ENCODE results near the gene NADK. TPM values are rescaled to one million over a fixed set of nuclear protein-coding genes. Genes with fewer than 3 reads are reported as not detected.

NADK gene
- total RNA-seq, 1 experiment from 2014 or later, result 99.6 TPM

DNA sequence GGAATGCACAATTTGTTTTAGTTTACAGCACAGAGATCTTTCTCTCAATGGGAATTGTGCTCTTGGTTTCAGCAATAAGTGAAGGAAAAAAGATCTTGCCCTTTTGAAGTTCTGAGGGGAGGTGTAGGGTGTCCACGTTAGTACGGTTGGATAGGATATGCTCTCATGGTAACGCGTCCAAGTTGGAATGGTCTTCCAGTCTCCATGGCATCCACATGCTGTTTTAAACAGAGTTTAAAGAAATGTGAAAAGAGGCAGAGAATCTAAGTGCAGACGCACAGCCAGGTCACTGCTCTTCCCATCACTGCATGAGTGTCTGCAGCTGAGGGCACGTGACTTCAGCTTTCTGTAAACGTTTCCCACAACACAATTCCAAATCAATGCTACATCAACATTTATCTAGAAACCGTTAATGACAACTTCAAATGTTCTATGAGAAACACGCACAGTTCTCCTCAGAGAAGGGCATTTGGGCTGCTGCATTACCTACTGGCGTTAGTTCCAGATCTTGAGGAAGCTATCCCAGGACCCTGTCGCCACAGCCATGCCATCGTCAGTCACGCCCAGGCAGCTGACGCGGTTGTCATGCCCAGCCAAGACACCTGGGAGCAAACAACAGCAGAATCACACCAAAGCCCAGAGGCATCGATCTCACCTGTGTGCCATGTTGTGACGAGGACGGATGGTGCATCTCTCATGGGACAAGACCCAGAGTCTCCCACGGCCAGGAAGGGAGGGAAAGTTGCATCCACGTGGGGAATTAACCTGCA lies 8.8 kb upstream of the NADK start:
- no peak for DNase-seq (ENCODE audit: low spot score)

DNA sequence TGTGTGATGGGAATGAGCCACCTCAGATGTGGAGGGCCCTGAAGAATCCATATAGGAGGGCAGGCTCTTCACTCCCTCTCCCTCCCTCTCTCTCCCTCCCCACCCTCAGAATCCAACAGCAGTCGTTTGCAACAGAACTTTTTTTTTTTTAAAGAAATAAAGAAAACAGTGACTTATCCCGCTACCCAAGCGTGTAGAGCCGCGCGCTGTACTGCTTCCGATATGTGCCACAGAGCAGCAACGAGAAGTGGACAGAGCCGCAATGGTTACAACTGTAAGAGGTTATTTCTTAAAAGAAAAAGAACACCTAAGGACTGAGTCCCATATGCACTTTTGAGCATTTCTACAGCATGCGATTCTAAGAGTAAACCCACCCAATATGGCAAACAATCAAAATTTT lies 7.4 kb upstream of the NADK start:
- DNase-seq (ENCODE audit: low spot score), result no peak

DNA sequence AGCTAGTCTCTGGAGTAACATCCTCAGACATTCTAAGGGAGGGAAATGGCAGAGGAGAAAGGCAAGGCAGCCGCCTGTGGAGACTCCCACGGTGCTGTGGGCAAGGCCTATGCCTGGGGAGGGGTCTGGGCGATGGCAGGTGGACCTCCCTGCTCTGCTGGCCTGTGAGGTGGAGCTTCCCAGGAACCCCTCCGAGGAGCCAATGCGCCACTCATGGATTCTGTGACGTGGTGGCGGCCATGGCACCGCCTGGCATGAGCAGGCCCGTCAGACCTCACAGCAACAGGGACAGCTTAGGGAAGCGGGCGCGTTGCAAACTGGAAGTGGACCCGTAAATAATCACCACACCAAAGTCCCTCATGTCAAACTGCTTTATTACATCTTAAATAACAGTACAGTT lies 6.7 kb upstream of the NADK start:
- DNase-seq (ENCODE audit: low spot score), result no peak

DNA sequence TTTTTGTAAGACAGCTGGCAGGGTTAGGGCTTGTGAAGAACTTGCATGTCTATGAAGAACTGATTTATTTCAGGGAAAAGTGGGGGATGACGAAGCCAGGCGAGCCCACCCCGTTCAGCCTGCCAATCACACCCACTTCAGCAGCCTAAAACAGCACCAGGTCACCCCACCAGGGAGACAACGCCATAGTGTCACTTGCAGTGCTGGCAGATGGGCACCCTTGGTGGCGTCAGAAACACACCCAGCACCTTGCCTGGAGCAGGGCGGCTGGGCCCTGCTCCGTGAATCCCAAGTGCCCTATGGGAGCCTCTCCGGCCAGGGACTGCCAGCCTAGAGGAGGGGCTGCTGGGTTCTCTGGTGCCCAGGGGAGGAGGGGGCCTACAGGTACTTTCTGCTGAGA lies 5.0 kb upstream of the NADK start:
- no peak for DNase-seq (ENCODE audit: low spot score)

DNA sequence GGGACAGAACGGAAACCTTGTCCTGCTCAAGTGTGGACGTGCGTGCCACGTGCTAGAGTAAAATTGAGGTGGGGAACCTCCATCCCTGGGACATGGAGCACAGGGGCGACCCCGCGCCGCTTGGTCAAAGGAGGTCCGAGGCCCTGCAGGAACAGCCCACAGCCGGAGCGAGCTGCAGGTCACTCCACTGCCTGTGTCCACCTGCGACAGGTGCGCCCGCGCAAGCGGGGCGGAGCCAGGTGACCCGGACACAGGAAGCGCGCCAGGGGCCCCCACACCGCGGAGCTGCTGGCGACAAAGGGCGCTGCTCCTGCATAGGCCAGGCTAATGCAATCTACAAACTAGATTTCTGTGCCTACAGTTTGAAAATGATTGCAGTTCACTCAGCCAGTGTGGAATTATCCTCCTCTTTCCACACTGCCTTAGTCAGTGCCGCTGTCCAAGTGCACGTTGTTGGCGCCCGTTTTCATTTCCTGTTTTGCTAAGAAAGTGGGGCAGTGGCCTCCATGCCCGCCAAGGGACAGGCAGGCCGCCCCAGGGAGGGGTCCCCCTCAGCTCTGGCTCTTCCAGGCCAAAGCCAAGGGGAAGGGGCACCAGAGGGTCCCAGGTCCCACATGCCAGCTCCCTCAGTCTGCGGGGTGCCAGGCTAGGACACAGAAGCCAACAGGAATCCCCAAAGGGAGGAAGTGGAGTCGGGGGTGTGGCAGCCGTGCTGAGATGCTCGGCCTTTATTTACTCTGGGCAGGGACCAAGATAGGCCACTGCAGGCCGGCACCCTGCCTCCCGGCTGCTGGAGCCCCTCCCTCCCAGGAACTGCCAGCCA lies 4.3 kb upstream of the NADK start:
- peak; percentile 87 for DNase-seq (ENCODE audit: low spot score)

DNA sequence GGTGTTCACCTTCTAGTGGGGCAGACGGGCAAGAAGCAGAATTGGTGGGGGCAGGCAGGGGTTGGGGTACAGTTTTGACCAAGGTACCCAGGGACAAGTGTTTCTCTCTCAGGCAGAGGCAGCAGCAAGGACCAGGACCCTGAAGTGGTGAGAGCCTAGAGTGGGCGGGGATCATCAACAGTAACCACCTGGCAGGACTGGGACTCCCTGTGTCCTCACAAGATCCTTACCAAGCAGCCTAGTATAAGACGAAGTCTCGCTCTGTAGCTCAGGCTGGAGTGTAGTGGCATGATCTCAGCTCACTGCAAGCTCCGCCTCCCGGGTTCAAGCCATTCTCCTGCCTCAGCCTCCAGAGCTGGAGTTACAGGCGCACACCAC lies 3.2 kb upstream of the NADK start:
- peak; percentile 20 for DNase-seq (ENCODE audit: low spot score)

DNA sequence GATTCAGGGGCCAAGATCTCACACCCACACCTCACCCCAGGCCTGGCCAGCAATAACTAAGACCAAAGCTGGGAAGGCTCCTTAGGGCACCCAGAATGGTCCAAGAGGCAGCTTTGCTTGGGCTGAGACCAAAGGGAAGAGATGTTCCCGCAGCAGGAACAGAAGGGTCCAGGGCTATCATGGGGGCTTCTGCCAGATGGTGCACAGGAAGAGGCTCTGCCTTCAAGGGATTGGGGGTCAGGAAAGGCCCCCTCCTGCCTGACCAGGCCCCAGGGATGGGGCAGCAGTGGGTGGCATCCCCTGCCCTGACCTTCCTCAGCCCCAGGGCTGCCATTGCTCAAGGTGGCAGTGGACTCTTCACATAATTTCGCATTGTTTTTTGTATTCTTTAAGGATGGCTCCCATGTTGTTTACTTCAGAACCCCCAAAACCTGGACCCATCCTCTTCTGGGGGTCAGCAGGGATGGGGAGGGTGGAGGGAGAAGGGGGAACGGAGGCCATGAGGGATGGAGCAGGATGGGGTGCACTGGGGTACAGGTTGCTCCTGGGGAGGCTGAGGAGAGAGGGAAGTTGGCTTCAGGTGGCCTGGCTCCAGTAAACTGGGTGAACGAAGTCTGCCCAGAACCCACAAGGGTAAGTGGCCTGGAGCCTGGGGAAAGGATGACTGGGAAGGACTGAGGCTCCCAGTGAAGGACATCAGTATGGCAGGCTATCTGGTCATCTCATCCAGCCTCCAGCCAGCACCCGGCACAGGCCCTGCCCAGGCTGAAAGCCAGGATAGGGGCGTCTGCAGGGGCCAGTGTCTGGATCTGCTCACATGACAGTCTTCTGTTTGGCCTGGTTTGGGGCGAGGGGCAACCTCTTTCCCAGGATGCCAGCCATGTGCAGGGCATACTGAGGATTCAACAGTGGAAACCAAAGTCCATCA lies 2.6 kb upstream of the NADK start:
- no peak for DNase-seq (ENCODE audit: low spot score)

DNA sequence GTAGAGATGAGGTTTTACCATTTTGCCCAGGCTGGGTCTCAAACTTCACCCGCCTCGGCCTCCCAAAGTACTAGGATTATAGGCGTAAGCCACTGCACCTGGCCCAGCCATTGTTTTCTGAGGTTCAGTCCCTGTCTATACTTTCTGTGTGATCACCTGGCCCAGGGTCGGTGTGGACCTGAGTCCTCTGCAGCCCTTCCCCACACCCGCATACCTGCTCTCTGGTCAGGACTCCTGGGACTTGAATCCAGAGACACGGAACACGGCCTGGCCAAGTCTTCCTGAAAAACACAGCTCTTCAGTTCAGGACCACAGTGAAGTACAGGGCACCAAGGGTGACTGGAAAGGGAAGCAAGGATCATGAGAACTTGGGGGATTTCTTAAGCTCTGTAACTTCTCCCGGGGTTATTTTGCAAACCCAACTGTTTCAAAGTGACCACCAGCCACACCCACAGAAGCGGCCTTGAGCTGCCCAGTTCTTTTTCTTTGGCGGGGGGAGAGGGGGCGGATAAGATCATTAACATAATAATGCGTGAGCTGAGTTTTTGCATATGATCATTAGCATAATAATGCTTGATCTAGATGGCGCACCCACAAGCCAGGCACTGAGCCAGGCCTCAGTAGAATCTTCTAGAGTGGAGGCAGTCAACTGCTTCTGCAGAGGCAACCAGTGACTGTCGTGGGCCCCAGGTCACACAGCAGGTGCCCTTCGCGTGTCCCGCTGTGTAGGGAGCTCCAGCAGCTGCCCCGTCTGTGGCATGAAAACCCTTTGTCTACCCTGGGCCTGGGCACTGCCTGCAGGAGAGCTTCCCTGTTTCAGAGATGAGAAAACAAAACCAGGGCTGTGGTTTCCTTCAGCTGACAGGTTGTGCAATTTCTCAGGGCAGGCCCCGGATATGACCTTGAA lies 1.7 kb upstream of the NADK start:
- peak; percentile 35 for DNase-seq (ENCODE audit: low spot score)

DNA sequence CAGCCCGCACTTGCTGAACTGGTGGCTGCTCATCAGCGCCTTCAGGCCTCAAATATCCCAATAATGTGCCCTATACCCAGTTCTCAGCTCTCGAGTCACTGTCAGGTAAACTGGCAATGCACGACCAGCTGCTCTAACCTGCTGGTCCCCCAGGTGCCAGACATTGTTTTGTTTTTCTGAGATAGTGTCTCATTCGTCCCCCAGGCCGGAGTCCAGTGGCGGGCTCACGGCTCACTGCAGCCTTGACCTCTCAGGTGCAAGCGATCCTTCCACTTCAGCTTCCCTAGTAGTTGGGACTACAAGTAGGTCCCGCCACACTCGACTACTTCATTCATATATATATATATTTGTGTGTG lies 1.0 kb upstream of the NADK start:
- DNase-seq (ENCODE audit: low spot score), result no peak

DNA sequence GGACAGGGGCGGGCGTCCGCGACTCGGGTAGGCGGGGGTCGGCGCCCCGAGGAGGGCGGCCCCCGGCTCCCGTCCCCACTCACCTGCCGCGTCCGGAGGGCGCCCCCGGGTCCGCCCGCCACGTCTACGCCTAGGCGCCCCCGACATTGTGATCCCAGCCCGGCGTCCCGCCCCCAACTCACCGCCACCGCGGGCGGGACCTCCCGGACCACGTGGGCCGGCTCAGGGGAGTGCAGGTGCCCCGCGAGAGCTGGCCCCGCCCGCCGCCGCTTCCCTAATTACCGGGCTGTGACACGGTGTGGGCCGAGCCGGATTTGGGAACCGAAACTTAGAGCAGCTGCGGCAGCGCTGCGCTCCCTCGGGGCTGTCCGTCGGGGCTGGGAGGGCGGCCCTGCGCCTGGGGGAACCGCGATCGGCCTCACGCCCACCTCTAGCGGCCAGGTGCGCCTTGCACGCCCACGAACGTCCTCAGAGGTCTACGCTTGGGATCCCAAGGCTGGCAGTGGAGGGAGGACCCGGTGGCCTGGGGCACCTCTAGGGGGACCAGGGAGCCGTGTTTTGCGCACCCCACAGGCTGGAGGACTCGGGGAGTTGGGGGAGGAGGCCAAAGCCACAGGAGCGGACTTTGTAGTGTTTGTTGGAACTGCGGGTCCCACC lies 521 bp upstream of the NADK start:
- DNase-seq (ENCODE audit: low spot score), result peak; percentile 83

DNA sequence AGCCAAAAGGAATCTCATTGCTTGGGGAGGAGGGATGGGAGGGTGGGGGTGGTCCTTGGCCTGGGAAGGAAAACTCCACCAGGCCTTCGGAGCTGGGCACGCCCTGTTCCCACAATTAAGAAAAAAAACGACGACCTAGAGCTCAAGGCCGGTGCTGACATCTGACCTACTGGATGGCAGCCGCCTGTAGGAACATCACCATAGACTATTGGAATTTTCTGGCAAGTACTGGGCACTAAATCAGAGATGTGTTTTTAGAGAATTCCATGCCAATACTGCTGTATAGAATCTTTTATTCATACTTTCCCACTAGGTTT lies 729 bp downstream of the NADK start:
- peak; percentile 41 for DNase-seq (ENCODE audit: low spot score)

DNA sequence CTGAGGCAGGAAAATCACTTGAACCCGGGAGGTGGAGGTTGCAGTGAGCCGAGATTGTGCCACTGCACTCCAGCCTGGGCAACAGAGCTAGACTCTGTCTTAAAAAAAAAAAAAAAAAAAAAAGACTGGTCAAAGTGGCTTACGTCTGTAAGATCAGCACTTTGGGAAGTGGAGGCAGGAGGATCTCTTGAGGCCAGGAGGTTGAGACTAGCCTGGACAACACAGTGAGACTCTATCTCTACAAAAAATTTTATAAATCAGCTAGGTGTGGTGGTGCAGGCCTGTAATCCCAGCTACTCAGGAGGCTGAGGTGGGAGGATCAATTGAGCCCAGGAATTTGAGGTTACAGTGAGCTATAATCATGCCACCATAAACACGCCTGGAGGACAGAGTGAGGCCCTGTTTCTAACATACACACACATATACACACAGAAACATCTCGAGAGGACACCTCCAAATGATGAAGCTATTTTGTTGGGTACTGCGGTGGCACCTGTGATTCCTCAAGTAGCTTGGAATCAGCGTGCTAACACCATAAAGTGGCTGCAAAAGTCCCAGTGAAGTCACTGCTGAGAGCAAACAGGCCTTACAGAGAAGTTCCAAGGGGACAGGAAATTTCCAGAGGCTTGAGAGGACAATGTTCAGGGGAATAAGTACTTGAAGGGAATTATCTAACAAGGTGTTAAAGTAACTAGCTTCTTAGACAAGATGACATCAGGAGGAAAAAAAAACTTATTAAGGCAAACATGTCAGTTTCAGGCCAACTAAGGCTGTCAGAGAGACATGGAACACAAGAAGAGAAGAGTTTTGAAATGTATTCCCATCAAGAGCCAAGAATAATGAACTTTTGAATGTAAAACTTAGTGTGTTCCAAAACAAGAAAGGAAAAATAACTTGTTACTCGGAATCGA lies 1.3 kb downstream of the NADK start:
- DNase-seq (ENCODE audit: low spot score), result peak; percentile 26

DNA sequence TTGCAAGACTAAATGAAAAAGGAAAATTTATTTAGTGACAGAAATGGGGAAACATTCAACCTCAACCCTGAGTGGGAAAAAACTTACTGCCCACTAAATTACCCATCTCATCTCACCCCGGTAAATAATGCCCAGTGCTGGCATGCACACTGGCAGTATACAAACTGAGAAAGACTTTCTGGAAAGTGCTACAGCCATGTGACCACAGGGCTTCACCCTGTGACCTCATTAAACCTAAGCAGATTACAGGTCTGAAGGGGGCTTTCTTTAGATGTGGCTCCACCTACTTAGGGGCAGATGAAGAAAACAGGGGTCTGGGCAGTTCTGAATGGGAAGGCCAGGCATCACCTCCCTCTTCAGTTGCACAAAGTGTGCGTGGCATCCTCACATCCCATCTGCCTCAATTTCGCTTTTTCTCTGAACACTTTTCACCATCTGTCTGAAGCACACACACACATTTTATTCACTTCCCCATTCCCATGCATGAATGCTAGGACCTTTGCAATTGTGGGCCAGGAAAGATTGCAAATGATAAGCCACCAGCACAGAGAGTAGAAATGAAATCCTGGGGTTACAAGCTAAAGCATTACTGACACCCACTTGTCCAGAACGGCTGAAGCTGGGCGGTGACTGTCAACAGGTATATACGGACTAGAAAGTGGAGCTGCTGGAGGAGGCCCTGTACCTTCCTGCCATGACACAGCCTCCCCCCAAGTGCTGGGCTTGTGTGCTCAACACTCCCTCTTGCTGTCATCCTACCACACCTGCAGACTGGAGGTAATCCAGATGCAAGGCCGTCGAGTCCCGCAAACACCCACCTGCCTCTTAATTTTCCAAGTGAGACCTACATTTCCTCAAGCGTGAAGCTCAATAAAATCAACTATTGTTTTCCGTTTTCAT lies 2.7 kb downstream of the NADK start:
- peak; percentile 19 for DNase-seq (ENCODE audit: low spot score)

DNA sequence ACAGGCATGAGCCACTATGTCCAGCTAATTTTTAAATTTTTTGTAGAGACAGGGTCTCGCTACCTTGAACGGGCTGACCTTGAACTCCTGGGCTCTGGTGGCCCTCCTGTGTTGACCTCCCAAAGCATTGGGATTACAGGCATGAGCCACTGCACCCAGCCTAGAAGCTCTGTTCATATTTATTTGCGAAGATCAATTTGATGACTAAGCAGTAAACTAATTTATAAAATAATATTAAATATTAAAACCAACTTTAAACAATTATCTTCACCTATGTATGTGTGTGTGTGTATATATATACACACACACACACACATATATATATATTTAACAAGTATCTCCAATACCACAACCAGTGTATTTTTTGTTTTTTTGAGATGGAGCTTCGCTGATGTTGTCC lies 4.4 kb downstream of the NADK start:
- no peak for DNase-seq (ENCODE audit: low spot score)

DNA sequence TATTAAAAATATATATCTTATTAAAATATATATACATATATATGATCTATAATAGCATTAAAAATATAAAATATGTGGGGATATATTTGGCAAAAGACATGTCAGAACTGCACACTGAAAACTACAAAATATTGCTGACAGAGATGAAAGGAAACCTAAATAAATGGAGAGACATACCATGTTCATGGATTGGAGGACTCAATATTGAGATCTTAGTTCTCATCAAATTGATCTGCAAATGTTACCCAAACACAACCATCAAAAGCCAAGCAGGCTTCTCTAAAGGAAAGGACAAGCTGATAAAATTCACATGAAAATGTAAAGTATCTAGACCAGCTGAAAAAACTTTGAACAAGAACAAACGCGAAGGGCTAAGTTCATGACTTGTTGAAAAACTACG lies 7.2 kb downstream of the NADK start:
- DNase-seq (ENCODE audit: low spot score), result no peak

DNA sequence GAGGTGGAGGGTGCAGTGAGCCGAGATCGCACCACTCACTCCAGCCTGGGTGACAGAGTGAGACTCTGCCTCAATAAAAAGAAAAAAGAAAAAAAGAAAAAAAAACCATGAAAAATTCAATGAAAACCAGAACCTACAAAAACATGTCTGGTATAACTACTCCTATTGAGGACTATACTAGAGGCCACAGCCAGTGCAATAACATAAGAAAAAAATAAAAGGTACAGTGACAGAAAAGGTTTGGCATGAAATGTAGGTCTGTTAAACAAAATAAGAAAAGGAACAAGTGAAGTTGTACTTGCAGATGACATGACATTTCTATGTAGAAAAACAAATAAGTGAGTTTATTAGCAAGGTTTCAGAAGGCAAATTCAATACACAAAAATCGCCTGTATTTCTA lies 8.2 kb downstream of the NADK start:
- no peak for DNase-seq (ENCODE audit: low spot score)

DNA sequence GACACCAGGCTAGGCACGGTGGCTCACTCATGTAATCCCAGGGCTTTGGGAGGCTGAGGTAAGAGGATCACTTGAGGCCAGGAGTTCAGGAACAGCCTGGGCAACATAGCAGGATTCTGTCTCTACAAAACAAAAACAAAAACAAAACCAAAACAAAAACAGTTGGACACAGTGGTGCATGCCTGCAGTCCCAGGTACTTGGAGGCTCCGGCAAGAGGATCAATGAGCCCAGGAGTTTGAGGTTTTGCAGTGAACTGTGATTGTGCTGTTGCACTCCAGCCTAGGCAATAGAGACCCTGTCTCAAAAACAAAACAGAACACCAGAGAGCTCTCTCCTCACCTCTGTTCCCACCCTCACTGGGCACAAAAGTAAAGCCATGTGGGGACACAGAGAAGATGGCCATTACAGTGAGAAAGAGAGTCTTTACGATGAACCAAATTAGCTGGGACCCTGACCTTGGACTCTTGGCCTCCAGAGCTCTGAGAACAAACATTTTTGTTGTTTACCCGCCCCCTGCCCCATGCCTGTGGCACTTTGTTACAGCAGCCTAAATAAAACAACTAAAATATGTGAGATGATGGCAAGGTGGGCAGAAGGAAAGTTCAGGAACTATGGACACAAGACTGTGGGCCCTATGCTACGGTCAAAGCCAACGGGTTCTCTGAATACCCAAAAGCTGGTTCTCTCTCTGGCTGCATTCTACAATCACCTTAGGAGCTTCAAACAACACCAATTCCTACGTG lies 9.8 kb downstream of the NADK start:
- DNase-seq (ENCODE audit: low spot score), result no peak
